C4-2B (cell line): Measurements from ENCODE around the gene WWC1.

Source experiments
- ZFX ChIP-seq: fragments of 450-650 bp; IDR thresholded peaks from 2 replicates; pipeline ENCODE4 v1.6.1; 2017
- TF ChIP-seq, protein P1 (sequence below): fragments of 450-650 bp; conservative IDR thresholded peaks from 2 replicates; pipeline ENCODE4 v1.5.1; 2017; ENCODE audit warnings: mild to moderate bottlenecking

DNA sequence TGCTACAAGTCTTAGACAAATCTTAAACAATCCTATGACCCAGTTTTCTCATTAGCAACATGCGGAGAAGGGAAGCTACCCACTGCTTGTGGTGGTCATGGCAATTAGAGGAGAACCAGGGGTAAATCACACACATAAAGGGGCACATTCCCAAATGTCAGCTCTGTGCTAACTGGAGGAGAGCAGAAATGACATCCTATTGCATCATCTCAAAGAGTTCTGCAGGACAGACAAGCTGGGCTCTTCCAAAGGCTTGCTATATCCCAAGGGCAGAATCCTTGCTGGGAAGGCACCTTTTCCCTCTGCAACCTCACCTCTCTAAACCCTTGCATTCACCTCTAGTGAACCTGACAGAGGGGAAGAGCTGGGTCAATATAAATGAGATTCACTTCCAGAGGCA, 17.0 kb upstream of the WWC1 start:
- TF ChIP-seq, protein P1, sequence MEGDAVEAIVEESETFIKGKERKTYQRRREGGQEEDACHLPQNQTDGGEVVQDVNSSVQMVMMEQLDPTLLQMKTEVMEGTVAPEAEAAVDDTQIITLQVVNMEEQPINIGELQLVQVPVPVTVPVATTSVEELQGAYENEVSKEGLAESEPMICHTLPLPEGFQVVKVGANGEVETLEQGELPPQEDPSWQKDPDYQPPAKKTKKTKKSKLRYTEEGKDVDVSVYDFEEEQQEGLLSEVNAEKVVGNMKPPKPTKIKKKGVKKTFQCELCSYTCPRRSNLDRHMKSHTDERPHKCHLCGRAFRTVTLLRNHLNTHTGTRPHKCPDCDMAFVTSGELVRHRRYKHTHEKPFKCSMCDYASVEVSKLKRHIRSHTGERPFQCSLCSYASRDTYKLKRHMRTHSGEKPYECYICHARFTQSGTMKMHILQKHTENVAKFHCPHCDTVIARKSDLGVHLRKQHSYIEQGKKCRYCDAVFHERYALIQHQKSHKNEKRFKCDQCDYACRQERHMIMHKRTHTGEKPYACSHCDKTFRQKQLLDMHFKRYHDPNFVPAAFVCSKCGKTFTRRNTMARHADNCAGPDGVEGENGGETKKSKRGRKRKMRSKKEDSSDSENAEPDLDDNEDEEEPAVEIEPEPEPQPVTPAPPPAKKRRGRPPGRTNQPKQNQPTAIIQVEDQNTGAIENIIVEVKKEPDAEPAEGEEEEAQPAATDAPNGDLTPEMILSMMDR = no peak
- no peak for TF ChIP-seq ZFX
